ENCODE results near the gene CROCC2.

CROCC2 gene

DNA sequence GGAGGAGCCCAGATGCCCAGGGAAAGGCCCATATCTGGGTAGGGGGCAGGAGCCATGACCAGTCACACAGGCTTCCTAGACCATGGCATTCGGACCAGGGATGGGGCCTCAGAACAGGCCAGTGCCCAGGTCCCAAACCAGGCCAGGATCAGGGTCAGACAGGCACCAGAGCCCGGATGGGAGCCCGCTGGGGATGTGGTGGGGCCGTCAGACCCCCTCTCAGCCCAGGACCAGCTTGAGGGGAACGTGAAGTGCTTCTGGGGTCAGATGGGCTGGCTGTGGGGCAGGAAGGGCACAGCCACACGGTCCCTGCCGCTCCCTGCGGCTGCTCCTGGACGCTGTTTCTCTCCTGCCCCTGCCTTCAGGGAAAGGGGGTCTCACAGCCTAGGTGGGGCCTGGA lies 131.4 kb downstream of the CROCC2 start:
- no peak for ATAC-seq
- no peak for DNase-seq

- no peak for ATAC-seq
Measured at GRCh38 chr2:241038374-241039180, 132.4 kb downstream of the CROCC2 start.

GRCh38 chr2:241039416-241039815 lies 133.3 kb downstream of the CROCC2 start:
- DNase-seq (no peak), ATAC-seq (no peak)

More at GRCh38 chr2:241038374-241039180, 132.4 kb downstream of the CROCC2 start:
- DNase-seq = no peak

- DNase-seq (no peak), ATAC-seq (no peak)
Measured at GRCh38 chr2:241040081-241040803, 134.1 kb downstream of the CROCC2 start.

DNA sequence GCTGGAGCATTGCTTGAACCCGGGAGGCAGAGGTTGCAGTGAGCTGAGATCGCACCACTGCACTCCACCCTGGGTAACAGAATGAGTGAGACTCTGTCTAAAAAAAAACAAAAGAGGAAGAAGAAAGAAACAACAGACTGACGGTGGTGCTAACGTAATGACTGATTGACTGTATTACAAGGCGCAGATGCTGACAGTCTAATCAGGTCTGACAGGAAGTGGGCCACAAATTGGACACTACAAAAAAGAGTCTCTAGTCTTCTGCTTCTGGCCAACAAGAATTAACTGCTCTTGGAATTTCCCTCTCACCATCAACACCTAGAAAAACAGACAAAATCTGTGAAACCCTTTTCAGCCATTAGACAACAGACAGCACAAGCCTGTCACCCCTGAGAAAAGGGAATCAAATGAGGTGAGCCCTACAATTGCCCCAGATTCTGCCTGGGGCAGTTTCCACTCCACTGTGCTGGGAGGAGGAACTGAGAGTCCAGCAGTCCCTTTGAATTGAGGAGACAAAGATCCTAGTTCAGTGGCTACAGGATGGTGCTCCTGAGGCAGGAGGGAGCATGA lies 135.5 kb downstream of the CROCC2 start:
- ATAC-seq = no peak
- DNase-seq = no peak
